ENCODE measurements around the gene PPP2R5D.

DNA sequence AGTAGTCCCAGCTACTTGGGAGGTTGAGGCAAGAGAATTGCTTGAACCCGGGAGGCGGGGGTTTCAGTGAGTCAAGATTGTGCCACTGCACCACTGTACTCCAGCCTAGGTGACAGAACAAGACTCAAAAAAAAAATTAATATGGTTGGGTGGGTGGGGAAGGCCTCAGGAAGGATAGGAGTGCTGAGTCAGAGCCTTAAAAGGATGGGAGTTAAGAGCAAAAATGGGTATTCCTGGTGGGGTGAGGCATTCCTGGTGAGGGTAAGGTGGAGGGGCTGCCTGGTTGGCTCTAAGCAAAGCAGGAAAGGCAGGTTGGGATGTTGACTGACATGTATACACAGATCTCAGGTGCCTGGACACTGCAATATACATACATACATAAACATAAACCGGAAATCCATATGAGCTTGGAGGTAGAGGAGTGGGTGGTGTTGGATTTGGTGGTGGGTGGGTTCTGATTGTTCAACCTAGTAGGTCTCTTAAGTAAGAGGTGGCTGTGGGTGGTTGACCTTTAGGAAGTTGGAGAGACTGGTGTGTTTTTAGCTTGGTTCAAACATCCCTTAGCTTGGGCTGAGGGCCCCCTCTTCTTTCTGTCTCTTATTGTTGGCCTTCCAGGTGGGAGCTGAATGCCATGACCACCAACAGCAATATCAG is 35.8 kb downstream of the PPP2R5D start:
- TF ChIP-seq, protein P1, sequence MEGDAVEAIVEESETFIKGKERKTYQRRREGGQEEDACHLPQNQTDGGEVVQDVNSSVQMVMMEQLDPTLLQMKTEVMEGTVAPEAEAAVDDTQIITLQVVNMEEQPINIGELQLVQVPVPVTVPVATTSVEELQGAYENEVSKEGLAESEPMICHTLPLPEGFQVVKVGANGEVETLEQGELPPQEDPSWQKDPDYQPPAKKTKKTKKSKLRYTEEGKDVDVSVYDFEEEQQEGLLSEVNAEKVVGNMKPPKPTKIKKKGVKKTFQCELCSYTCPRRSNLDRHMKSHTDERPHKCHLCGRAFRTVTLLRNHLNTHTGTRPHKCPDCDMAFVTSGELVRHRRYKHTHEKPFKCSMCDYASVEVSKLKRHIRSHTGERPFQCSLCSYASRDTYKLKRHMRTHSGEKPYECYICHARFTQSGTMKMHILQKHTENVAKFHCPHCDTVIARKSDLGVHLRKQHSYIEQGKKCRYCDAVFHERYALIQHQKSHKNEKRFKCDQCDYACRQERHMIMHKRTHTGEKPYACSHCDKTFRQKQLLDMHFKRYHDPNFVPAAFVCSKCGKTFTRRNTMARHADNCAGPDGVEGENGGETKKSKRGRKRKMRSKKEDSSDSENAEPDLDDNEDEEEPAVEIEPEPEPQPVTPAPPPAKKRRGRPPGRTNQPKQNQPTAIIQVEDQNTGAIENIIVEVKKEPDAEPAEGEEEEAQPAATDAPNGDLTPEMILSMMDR (IDR thresholded peaks at IDR 0.05; ENCODE audit: low read length), result no peak
- no peak for TF ChIP-seq EZH2 (IDR thresholded peaks at IDR 0.05; ENCODE audit: borderline replicate concordance, low read length)

Measured in OCI-LY1 (cell line).